Activated CD4-positive, alpha-beta T cell treated with anti-CD3 and anti-CD28 coated beads, Interleukin-2, amount 10 ng/mL, durations not matched to agents 24 days and 14 days (primary cell): ENCODE results near the gene CASKIN1. TPM values are rescaled to one million over a fixed set of nuclear protein-coding genes. Genes with fewer than 3 reads are reported as not detected.
A peak's percentile ranks its signal among the peaks of the same experiment; 100 is the strongest.
"Not testable (repeated sequence)": the region's sequence is repeated elsewhere in the genome, so short reads cannot be mapped to it uniquely, and the experiment has no call there.

Experiments
- DNase-seq: peaks from one replicate; pipeline ENCODE4 v3.0.0; 2022
- H3K27ac Mint-ChIP-seq: one replicate; pipeline ENCODE4 v1.8.0; 2022; ENCODE audit warnings: mild to moderate bottlenecking, mixed read lengths
- H3K27me3 Mint-ChIP-seq: one replicate; pipeline ENCODE4 v1.8.0; 2022; ENCODE audit warnings: mixed read lengths
- H3K36me3 Mint-ChIP-seq: one replicate; pipeline ENCODE4 v1.8.0; 2022; ENCODE audit warnings: low read depth, mild to moderate bottlenecking, mixed read lengths
- H3K4me1 Mint-ChIP-seq: one replicate; pipeline ENCODE4 v1.8.0; 2021; ENCODE audit warnings: mixed read lengths
- H3K4me3 Mint-ChIP-seq: one replicate; pipeline ENCODE4 v1.8.0; 2022; ENCODE audit warnings: mild to moderate bottlenecking, moderate library complexity, mixed read lengths
- H3K9me3 Mint-ChIP-seq: one replicate; pipeline ENCODE4 v1.8.0; 2021; ENCODE audit warnings: mixed read lengths
- intact Hi-C: fragments of 100-400 bp; cut with micrococcal nuclease; formaldehyde crosslinking; loops from one replicate; pipeline ENCODE4 v1.15.1; 2023
- total RNA-seq: library from RNA; stranded (reverse); gene quantifications from 2 replicates; pipeline ENCODE4 v1.2.3, GENCODE V29; 2022

CASKIN1 gene
- total RNA-seq, 1 donor from 2014 or later: 2.3 TPM

DNA sequence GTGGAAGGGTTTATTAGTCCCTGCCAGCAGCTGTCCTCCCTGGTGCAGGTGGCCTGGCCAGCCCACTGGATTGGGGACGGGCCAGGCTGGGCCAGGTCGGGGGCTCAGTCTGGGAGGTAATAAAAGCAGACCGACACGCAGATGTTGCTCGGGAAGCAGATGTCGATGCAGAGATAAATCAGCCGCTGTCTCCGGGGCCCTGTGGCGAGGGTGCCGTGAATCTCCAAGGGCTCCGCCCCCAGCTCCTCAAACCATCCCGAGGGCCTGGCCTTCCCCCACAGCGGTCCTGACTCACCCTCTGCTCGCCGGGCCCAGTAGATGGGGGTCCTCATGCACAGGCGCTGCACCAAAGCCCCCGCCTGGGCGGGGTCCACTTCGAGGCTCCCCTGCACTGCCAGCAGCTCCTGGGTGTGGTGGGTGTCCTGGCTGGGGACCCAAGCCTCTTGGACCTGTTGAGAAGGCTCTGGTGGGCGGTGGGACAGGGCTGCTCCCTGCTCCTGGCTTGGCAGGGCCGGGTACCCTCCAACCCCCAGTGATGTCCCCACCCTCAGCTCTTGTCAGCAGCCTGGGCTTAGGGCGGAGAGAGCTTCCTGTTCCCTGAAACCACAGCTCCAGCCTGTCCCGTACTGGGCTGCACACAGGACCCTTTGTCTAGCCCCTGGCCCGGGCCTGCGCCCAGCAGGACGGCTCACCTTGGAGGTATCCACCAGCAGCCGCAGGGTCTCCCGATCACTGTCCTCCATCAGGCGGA, 13.0 kb upstream of the CASKIN1 start:
- H3K4me1 Mint-ChIP-seq: peaks cover 24% of the 10 kb centered on the region
- intact Hi-C loops: loop anchor here (10.0 kb wide), 1 partner anchor 205 kb away; the partner anchor contains the start of gene ZNF598
- H3K27ac Mint-ChIP-seq: no peak overlapping the region
- no peaks in the 10 kb centered on the region for H3K9me3 Mint-ChIP-seq
- no peak for DNase-seq
- no peaks in the 10 kb centered on the region for H3K27me3 Mint-ChIP-seq
- no peak overlapping the region for H3K4me3 Mint-ChIP-seq
- peaks cover 35% of the 10 kb centered on the region for H3K36me3 Mint-ChIP-seq

DNA sequence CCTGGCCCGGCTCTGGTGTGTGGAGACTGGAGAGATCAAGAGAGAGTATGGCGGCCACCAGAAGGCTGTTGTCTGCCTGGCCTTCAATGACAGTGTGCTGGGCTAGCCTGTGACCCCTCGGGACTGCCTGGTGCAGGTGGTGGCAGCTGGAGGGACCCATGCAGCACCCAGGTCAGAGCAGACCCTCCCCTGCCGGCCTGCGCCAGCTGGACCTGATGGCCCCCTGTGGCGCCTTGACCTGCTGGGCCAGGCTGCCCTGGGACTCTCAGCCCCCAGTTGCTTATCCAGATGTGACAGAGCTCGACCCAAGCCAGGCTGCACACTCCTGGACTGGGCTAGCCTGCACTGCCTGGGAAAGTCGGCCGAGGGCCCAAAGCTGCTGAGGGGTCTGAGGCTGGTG, 12.4 kb upstream of the CASKIN1 start:
- H3K36me3 Mint-ChIP-seq: peaks cover 35% of the 10 kb centered on the region
- H3K27me3 Mint-ChIP-seq: no peaks in the 10 kb centered on the region
- no peak for DNase-seq
- H3K27ac Mint-ChIP-seq: no peak overlapping the region
- no peak overlapping the region for H3K4me3 Mint-ChIP-seq
- intact Hi-C loops: no loop called here
- H3K4me1 Mint-ChIP-seq: peaks cover 26% of the 10 kb centered on the region
- H3K9me3 Mint-ChIP-seq: no peaks in the 10 kb centered on the region

DNA sequence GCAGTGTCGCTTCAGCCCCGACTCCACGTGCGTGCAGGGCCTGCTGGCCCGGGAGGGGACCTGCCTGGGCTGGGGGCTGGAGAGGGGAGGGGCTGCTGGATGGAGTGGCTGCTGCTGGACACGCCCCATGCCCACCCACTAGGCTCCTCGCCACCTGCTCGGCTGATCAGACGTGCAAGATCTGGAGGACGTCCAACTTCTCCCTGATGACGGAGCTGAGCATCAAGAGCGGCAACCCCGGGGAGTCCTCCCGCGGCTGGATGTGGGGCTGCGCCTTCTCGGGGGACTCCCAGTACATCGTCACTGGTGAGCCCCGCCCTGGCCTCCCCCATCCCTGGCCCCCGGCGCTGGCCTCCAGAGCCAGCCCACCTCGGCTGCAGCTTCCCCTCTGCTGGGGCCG, 11.9 kb upstream of the CASKIN1 start:
- peak; percentile 62 for DNase-seq
- H3K4me1 Mint-ChIP-seq: peaks cover 26% of the 10 kb centered on the region
- intact Hi-C loops: no loop called here

DNA sequence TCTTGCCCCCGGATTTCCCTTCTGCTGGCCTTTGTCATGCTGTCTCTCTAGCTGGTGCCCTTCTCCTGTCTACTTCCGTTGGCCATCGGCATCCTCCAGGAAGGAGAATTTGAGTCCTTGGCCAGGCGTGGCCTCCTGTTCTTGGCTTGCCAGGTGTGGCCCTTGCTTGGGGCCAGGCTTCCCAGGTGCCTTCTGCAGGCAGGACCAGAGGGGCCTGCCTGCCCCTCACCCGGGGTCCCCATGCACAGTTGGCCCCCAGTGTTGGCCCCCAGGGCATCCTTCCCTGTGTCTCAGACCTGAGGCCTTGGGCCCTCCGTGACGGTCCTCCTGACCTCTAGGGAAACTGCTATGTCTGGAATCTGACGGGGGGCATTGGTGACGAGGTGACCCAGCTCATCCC, 11.5 kb upstream of the CASKIN1 start:
- H3K36me3 Mint-ChIP-seq: peaks cover 29% of the 10 kb centered on the region
- H3K4me1 Mint-ChIP-seq: peaks cover 22% of the 10 kb centered on the region
- H3K9me3 Mint-ChIP-seq: no peaks in the 10 kb centered on the region
- intact Hi-C loops: no loop called here
- no peaks in the 10 kb centered on the region for H3K27me3 Mint-ChIP-seq
- peak overlapping the region; percentile 76 for H3K27ac Mint-ChIP-seq
- peak overlapping the region; percentile 90 for H3K4me3 Mint-ChIP-seq
- DNase-seq: no peak

More for the DNA sequence above, 11.9 kb upstream of the CASKIN1 start:
- Mint-ChIP-seq H3K4me3 (no peak overlapping the region), H3K27me3 (no peaks in the 10 kb centered on the region), H3K9me3 (no peaks in the 10 kb centered on the region), H3K27ac (no peak overlapping the region), H3K36me3 (peaks cover 32% of the 10 kb centered on the region)

DNA sequence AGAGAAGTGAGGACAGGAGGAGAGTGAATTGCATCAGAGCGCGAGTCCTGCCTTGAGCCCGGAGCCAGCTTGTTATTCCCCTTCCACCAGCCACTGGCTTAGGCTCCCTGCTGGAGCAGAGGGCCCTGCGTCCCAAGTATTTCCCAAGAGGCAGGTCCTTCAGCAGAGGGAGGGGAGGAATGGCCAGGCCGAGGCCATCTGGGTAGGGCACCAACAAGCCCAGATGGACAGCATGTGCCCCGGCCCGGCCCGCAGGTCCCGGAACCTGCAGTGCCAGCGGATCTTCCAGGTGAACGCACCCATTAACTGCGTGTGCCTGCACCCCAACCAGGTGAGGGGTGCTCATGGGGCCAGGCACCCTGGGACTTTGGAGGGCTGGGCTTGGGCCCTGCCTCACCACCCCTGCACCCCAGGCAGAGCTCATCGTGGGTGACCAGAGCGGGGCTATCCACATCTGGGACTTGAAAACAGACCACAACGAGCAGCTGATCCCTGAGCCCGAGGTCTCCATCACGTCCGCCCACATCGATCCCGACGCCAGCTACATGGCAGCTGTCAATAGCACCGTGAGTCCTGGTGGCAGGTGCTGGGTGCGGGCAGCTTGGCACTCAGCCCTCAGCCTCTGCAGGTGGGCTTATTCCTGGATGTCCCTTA, 10.5 kb upstream of the CASKIN1 start:
- H3K4me3 Mint-ChIP-seq: peak overlapping the region; percentile 90
- no peak overlapping the region for H3K27ac Mint-ChIP-seq
- peak; percentile 65 for DNase-seq
- H3K36me3 Mint-ChIP-seq: peaks cover 22% of the 10 kb centered on the region
- intact Hi-C loops: no loop called here
- H3K9me3 Mint-ChIP-seq: no peaks in the 10 kb centered on the region
- H3K4me1 Mint-ChIP-seq: peaks cover 17% of the 10 kb centered on the region
- H3K27me3 Mint-ChIP-seq: peaks cover 4% of the 10 kb centered on the region

DNA sequence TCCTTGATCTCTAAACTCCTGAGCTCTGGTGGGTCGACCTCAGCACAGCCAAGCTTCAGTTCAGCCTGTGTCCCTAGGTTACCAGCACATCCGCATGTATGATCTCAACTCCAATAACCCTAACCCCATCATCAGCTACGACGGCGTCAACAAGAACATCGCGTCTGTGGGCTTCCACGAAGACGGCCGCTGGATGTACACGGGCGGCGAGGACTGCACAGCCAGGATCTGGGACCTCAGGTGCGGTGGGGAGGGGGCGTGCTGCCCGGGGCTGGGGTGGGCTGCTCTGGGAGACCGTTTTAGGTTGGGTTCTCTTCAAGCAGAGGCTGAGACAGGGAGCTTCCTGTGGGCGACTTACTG, 10.0 kb upstream of the CASKIN1 start:
- Mint-ChIP-seq H3K9me3 (no peaks in the 10 kb centered on the region), H3K36me3 (peaks cover 20% of the 10 kb centered on the region), H3K27ac (peak overlapping the region; percentile 72), H3K27me3 (peaks cover 4% of the 10 kb centered on the region), H3K4me1 (peaks cover 15% of the 10 kb centered on the region), H3K4me3 (peak overlapping the region; percentile 90)
- intact Hi-C loops: no loop called here
- no peak for DNase-seq

DNA sequence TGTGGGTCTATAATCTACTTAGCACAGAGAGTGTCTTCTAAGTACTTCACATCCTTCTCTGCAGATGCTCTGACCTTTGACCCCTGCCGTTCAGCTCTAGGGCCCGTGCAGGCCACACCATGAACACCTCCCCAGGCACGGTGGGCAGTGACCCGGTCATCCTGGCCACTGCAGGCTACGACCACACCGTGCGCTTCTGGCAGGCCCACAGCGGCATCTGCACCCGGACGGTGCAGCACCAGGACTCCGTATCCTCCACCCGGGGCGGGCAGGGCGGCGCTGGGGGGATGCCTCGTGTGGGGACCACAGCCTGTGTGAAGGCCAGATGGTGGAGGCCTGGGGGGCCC, 9.5 kb upstream of the CASKIN1 start:
- peaks cover 20% of the 10 kb centered on the region for H3K36me3 Mint-ChIP-seq
- H3K9me3 Mint-ChIP-seq: no peaks in the 10 kb centered on the region
- peaks cover 4% of the 10 kb centered on the region for H3K27me3 Mint-ChIP-seq
- DNase-seq: no peak
- peak overlapping the region; percentile 72 for H3K27ac Mint-ChIP-seq
- peaks cover 15% of the 10 kb centered on the region for H3K4me1 Mint-ChIP-seq
- peak overlapping the region; percentile 90 for H3K4me3 Mint-ChIP-seq
- intact Hi-C loops: loop anchor here (1.0 kb wide), 2 partner anchors 9 to 17 kb away; partner anchors contain the start of gene E4F1

DNA sequence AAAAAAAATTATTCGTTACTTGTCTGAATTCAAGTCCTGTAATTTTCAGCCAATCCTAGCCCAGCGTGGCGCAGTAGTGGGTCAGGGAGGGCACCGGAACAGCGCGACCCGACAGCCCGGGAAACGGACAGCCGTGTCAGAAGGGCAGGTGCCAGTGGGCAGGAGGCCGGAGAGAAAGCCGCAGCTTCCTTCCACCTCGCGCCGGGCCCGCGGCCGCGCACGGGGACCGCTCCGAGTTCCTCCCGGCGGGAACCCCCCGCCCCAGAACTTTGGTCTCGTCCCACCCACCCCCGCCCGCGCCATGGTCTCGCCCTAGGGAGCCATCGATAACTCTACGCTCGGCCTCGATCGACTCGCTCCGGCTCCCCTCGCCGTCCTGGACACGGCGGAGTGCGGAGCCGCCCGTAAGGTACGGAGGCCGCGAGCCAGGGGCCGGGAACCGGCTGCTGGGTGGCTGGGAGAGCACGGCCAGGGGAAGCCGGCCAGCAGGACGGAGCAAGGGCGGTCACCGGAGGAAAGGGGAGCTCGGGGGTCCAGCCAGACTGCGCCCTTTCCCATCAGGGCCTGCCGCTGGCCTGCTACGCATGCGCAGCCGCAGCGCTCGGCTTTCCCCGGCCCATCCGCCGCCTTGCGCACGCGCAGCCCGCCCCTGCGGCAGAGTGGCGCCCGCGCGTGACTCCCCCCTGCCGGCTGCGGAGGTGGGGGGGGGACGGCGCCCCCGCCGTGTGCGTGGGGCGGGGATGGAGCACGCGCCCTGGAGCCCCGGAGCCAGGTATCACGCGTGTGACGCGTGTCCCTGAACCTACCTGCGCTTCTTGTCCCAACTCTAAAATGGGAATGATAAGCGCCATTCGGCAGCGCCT, 8.9 kb upstream of the CASKIN1 start, which contains the start of gene MLST8:
TSS of gene MLST8 (plus strand) at position 351 of the 863 bp plus-strand sequence. CDS start 632 bp downstream, outside the sequence.
- H3K4me1 Mint-ChIP-seq: peaks cover 15% of the 10 kb centered on the region
- H3K27ac Mint-ChIP-seq: peak within 1 kb of the TSS; percentile 87
- no peaks in the 10 kb centered on the region for H3K9me3 Mint-ChIP-seq
- intact Hi-C loops: loop anchor here (1.0 kb wide), 2 partner anchors 10 to 18 kb away; partner anchors contain the start of gene E4F1
- H3K36me3 Mint-ChIP-seq: peaks cover 18% of the 10 kb centered on the region
- peak; percentile 98 for DNase-seq
- H3K27me3 Mint-ChIP-seq: peaks cover 5% of the 10 kb centered on the region
- H3K4me3 Mint-ChIP-seq: peak within 1 kb of the TSS; percentile 90

DNA sequence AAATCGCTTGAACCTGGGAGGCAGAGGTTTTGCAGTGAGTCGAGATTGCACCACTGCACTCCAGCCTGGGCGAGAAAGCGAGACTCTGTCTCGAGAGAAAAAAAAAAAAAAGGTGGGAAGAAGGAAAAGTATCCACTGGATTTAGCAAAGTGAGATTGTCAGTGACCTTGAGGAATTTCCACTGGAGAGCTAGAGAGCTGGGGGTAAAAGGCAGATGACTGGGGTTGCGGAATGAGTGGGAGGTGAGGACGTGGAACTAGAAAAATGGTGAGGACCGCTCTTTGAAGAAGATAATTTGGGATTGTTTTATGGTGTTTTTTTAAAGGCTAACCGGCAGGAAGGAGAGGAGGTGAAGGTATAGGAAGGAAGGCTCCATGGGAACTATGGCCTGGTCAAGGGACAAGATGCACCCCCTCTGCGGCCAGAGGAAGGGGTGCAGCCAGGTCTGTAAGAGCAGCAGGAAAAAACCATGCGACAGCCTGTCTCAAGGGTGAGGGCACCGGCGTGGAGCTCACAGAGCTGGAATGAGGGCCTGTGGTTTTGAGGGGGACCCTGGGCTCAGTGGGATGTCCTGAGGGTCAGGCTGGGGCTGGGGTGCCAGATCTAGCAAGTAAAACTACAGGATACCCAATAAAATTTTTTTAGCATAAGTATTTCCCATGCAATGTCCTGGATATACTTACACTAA, 8.2 kb upstream of the CASKIN1 start:
- peaks cover 10% of the 10 kb centered on the region for H3K27me3 Mint-ChIP-seq
- peaks cover 17% of the 10 kb centered on the region for H3K36me3 Mint-ChIP-seq
- peak overlapping the region; percentile 72 for H3K27ac Mint-ChIP-seq
- H3K4me1 Mint-ChIP-seq: peaks cover 15% of the 10 kb centered on the region
- peak overlapping the region; percentile 90 for H3K4me3 Mint-ChIP-seq
- no peaks in the 10 kb centered on the region for H3K9me3 Mint-ChIP-seq
- intact Hi-C loops: loop anchor here (1.0 kb wide), 2 partner anchors 11 to 19 kb away; partner anchors contain the start of gene E4F1
- no peak for DNase-seq

DNA sequence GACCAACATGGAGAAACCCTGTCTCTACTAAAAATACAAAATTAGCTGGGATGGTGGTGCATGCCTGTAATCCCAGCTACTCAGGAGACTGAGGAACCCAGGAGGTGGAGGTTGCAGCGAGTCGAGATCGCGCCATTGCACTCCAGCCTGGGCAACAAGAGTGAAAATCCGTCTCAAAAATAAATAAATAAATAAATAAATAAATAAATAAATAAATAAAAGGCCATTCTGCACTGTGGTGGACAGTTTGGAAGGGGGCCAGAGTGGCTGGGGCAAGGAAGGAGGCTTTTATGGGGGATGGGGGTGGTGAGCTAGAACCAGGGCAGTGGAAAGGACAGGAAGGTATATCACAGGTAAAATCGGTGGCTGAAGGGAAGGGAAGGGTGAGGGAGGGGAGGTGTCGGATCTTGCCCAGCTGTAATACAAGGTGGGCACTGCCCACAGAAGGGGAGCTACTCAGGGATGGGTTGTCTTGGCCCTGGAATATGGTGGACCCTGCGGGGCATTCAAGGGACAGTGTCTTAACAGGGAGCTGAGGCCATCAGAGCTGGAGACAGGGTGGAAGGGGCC, 6.8 kb upstream of the CASKIN1 start:
- not testable (repeated sequence) for H3K9me3 Mint-ChIP-seq, DNase-seq
- peaks cover 13% of the 10 kb centered on the region for H3K36me3 Mint-ChIP-seq

DNA sequence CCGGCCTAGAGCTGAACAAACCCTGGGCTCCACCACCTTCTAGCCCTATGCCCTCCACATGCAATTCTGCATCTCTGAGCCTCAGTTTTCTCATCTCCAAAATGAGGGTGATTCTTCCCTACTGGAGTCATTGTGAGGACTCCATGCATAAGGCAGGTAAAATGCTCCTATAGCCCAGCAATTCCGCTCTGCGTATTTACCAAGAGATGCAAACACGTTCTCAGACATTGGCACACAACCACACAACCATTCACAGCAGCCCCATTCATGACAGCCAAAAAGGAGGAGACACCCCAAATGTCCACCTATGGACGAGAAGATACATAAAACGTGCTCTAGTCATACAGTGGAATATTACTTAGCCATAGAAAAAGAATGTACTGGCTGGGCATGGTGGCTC, 3.9 kb upstream of the CASKIN1 start:
- no peak overlapping the region for H3K27ac Mint-ChIP-seq
- intact Hi-C loops: no loop called here
- no peaks in the 10 kb centered on the region for H3K36me3 Mint-ChIP-seq
- peaks cover 30% of the 10 kb centered on the region for H3K27me3 Mint-ChIP-seq
- H3K4me3 Mint-ChIP-seq: no peak overlapping the region
- H3K4me1 Mint-ChIP-seq: peaks cover 9% of the 10 kb centered on the region
- DNase-seq: no peak
- H3K9me3 Mint-ChIP-seq: no peaks in the 10 kb centered on the region

More for the DNA sequence above, 6.8 kb upstream of the CASKIN1 start:
- Mint-ChIP-seq H3K27ac (peak overlapping the region; percentile 26), H3K4me3 (peak overlapping the region; percentile 90), H3K4me1 (peaks cover 15% of the 10 kb centered on the region), H3K27me3 (peaks cover 18% of the 10 kb centered on the region)
- intact Hi-C loops: not testable (repeated sequence)

DNA sequence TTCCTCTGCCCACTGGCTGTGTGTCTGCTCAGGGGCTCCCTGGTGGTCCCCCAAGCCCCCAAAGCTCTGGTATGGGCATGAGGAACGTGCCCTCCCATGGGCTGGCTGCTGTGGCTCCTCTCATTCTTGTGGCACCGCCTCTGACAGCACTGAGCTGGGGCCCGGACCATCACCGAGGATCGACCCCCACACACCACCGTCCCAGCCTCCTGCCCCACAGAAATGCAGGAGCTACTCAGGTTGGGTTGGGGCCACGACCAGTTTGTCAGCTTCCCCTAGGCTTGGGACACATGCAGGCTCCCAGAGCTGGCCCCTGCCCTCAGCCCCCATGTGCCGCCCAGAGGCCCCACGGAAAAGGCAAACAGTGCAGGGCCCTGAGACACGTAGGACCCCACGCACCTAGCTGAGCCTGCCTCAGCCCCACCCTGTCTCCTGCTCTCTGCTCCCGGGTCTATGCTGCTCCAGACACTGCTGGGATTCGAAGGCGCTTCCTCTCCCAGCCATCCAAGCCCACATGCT, 3.3 kb upstream of the CASKIN1 start:
- intact Hi-C loops: loop anchor here (10.0 kb wide), 1 partner anchor 225 kb away; the partner anchor contains the start of gene CCNF
- Mint-ChIP-seq H3K4me3 (no peak overlapping the region), H3K27me3 (peaks cover 36% of the 10 kb centered on the region), H3K9me3 (no peaks in the 10 kb centered on the region), H3K4me1 (peaks cover 10% of the 10 kb centered on the region), H3K27ac (no peak overlapping the region), H3K36me3 (no peaks in the 10 kb centered on the region)
- no peak for DNase-seq
